PFSK-1 (cell line): ENCODE measurements around the gene CLIC4. TPM values are rescaled to one million over a fixed set of nuclear protein-coding genes. Genes with fewer than 3 reads are reported as not detected.

Source experiments
- FOXP2 ChIP-seq: optimal IDR thresholded peaks from 2 replicates; pipeline ENCODE3; 2011; ENCODE audit warnings: borderline replicate concordance, control low read depth, inconsistent platforms; ENCODE audit not compliant: insufficient read depth; ENCODE audit errors: extremely low read length, extremely low read depth
- POLR2AphosphoS5 ChIP-seq: IDR thresholded peaks from 2 replicates; pipeline ENCODE4 v1.6.1; 2012; ENCODE audit warnings: low read depth, mild to moderate bottlenecking, control low read depth, low read length, moderate library complexity
- REST ChIP-seq, 2 experiments: IDR thresholded peaks; 2 replicates each; pipeline versions ENCODE4 v1.6.1 to v1.8.0; 2011 to 2012; ENCODE audit warnings: low read depth in 2 of 2, low read length in 2 of 2, control low read depth in 1 of 2, inconsistent platforms in 1 of 2, mild to moderate bottlenecking in 1 of 2, moderate library complexity in 1 of 2; ENCODE audit not compliant: insufficient read depth in 1 of 2
- SIN3A ChIP-seq: IDR thresholded peaks from 2 replicates; pipeline ENCODE4 v1.6.1; 2012; ENCODE audit warnings: mild to moderate bottlenecking, low read length, moderate library complexity, borderline replicate concordance; ENCODE audit not compliant: insufficient read depth
- TAF1 ChIP-seq: IDR thresholded peaks from 2 replicates; pipeline ENCODE4 v1.6.1; 2012; ENCODE audit warnings: low read length, control low read depth, borderline replicate concordance; ENCODE audit not compliant: insufficient read depth
- polyA plus RNA-seq: library from polyadenylated mRNA; unstranded; fragments of >200 nt; gene quantifications from one replicate; pipeline ENCODE4 v1.2.1, GENCODE V29; 2012; ENCODE audit warnings: low read depth, missing spikeins; ENCODE audit not compliant: insufficient read length

CLIC4 gene
- 504 TPM for polyA plus RNA-seq

- TF ChIP-seq FOXP2 (peak; percentile 91), REST (IDR thresholded peaks at IDR 0.05; ENCODE audit: insufficient read depth in 1 of 2, low read depth in 2 of 2, low read length in 2 of 2) (peak; percentile 55 to 68; a peak in 3 of 4 replicates), POLR2AphosphoS5 (peak; percentile 95), SIN3A (peak; percentile 71; the same call in 1 of the 2 replicates), TAF1 (peak; percentile 98)
Observed at GRCh38 chr1:24744911-24745710, at the start of gene CLIC4. Gene CLIC4 (plus strand): TSS chr1:24745447. CDS start chr1:24745554, 107 bp downstream.

DNA sequence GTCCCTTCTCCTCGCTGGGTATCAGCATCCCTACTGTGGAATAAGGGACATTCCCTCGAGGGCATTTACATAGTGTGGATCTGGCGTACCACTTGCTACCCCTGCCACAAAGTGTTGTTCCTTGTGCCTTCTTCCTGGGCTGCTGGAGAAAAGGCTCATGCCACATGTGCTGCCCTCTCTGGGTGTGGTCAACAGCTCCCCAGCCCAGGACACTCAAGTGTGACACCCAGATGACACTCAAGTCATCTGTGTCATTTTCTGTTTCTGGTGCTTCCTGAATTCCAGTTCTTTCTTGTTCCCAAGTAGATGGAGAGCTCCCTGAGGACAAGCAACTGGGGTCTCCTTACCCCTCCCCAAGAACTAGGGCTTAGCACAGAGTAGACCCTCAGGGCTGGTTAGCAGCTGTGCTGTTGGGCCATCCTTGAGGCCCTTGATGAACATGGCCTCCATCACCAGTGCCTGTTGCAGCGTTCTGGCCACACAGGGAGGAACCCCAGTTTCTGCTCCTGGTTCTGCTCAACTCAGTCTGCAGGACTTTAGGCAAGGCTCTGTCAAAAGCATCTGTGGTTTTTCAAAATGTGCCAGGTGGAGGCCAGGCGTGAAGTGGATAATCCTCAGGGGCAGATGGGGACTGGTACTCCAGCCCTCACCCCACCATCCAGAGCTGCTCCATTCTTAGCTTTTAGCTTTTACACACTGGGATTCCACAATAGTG, 49.0 kb upstream of the CLIC4 start:
- TF ChIP-seq FOXP2 (no peak), SIN3A (no peak), POLR2AphosphoS5 (no peak), TAF1 (no peak), REST (IDR thresholded peaks at IDR 0.05; ENCODE audit: insufficient read depth in 1 of 2, low read depth in 2 of 2, low read length in 2 of 2) (no peak)

DNA sequence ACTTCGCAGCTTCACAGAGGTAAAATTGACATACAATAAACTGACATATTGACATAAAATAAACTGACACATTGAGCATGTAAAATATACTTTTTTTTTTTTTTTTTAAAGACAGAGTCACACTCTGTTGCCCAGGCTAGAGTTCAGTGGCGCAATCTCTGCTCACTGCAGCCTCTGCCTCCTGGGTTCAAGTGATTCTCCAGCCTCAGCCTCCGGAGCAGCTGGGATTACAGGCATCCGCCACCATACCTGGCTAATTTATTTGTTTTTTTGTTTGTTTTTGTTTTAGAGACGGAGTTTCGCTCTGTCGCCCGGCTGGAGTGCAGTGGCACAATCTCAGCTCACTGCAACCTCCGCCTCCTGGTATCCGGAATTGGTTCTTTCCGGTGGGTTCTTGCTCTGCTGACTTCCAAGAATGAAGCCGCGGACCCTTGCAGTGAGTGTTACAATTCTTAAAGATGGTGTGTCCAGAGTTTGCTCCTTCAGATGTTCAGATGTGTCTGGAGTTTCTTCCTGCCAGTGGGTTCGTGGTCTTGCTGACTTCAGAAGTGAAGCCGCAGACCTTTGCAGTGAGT, 48.4 kb upstream of the CLIC4 start:
- TF ChIP-seq POLR2AphosphoS5 (no peak), REST (IDR thresholded peaks at IDR 0.05; ENCODE audit: insufficient read depth in 1 of 2, low read depth in 2 of 2, low read length in 2 of 2) (no peak), FOXP2 (no peak), TAF1 (no peak), SIN3A (no peak)

- TF ChIP-seq SIN3A = no peak
- TF ChIP-seq FOXP2 = no peak
- TF ChIP-seq POLR2AphosphoS5 = no peak
- no peak for TF ChIP-seq REST (IDR thresholded peaks at IDR 0.05; ENCODE audit: insufficient read depth in 1 of 2, low read depth in 2 of 2, low read length in 2 of 2)
- no peak for TF ChIP-seq TAF1
Observed at GRCh38 chr1:24699628-24700027, 45.6 kb upstream of the CLIC4 start.
